Smooth muscle cell (in vitro differentiated cells): ENCODE data around the gene PCBD1. TPM values are rescaled to one million over a fixed set of nuclear protein-coding genes. Genes with fewer than 3 reads are reported as not detected.

Experiments
- DNase-seq: peaks from one replicate; lab custom pipeline; 2025; ENCODE audit not compliant: unreplicated experiment; lab: John Stamatoyannopoulos, UW
- H2AFZ ChIP-seq: fragments of 200-600 bp; sonication (generic); 2 replicates; pipeline ENCODE4 v1.6.0; 2016; ENCODE audit warnings: antibody characterized with exemption, low read depth, mild to moderate bottlenecking
- H3F3A ChIP-seq: fragments of 200-600 bp; sonication (generic); 2 replicates; pipeline ENCODE4 v1.6.0; 2017; ENCODE audit warnings: antibody characterized with exemption, low read depth
- H3K27ac ChIP-seq: fragments of 200-600 bp; sonication (generic); 2 replicates; pipeline ENCODE4 v1.5.1; 2016; ENCODE audit warnings: low read depth, mild to moderate bottlenecking
- H3K27me3 ChIP-seq: fragments of 200-600 bp; sonication (generic); 2 replicates; pipeline ENCODE4 v1.6.1; 2016; ENCODE audit warnings: low read depth, mild to moderate bottlenecking
- H3K36me3 ChIP-seq: fragments of 200-600 bp; sonication (generic); 2 replicates; pipeline ENCODE4 v1.5.1; 2016; ENCODE audit warnings: low read depth
- H3K4me1 ChIP-seq: fragments of 200-600 bp; sonication (generic); 2 replicates; pipeline ENCODE4 v1.5.1; 2016; ENCODE audit warnings: low read depth
- H3K4me2 ChIP-seq: fragments of 200-600 bp; sonication (generic); 2 replicates; pipeline ENCODE4 v1.6.0; 2016; ENCODE audit warnings: mild to moderate bottlenecking
- H3K4me3 ChIP-seq: fragments of 200-600 bp; sonication (generic); 2 replicates; pipeline ENCODE4 v1.5.1; 2016; ENCODE audit warnings: mild to moderate bottlenecking
- H3K79me2 ChIP-seq: fragments of 200-600 bp; sonication (generic); 2 replicates; pipeline ENCODE4 v1.6.0; 2016; ENCODE audit warnings: low read depth, mild to moderate bottlenecking
- H3K9ac ChIP-seq: fragments of 200-600 bp; sonication (generic); 2 replicates; pipeline ENCODE4 v1.6.0; 2016; ENCODE audit warnings: low read depth
- H3K9me3 ChIP-seq: fragments of 200-600 bp; sonication (generic); replicated peaks from 2 replicates; pipeline ENCODE4 v1.5.1; 2016; ENCODE audit warnings: low read depth
- H4K20me1 ChIP-seq: fragments of 200-600 bp; sonication (generic); 2 replicates; pipeline ENCODE4 v1.6.0; 2016; ENCODE audit warnings: low read depth
- WGBS: methylation state at CpG from one replicate; pipeline ENCODE4 v1.1.7; 2016; ENCODE audit warnings: low lambda C conversion rate; 5-methylcytosine and 5-hydroxymethylcytosine counted together
- polyA plus RNA-seq: library from polyadenylated mRNA; unstranded; fragments of >200 nt; fragmentation: Nextera tagmentation; extraction: Ambion mirVana; gene quantifications from 2 replicates; pipeline ENCODE4 v1.2.1, GENCODE V29; 2016
- total RNA-seq: library from RNA; depleted of rRNA; stranded (reverse); fragments of >200 nt; gene quantifications from 2 replicates; pipeline ENCODE4 v1.2.3, GENCODE V29; 2014
- TF ChIP-seq, protein P1 (sequence below): fragments of 200-600 bp; sonication (generic); IDR thresholded peaks from 2 replicates; pipeline ENCODE4 v1.5.1; 2017; ENCODE audit warnings: borderline replicate concordance, mild to moderate bottlenecking, antibody characterized with exemption; ENCODE audit not compliant: insufficient read depth, poor library complexity, severe bottlenecking

PCBD1 gene
- total and polyA plus RNA-seq, 2 experiments from 2014 or later: 34.7 TPM

GRCh38 chr10:70894416-70894815 lies 6.1 kb upstream of the PCBD1 start:
- H3K79me2 ChIP-seq: no peaks in the 10 kb centered on the region
- TF ChIP-seq, protein P1, sequence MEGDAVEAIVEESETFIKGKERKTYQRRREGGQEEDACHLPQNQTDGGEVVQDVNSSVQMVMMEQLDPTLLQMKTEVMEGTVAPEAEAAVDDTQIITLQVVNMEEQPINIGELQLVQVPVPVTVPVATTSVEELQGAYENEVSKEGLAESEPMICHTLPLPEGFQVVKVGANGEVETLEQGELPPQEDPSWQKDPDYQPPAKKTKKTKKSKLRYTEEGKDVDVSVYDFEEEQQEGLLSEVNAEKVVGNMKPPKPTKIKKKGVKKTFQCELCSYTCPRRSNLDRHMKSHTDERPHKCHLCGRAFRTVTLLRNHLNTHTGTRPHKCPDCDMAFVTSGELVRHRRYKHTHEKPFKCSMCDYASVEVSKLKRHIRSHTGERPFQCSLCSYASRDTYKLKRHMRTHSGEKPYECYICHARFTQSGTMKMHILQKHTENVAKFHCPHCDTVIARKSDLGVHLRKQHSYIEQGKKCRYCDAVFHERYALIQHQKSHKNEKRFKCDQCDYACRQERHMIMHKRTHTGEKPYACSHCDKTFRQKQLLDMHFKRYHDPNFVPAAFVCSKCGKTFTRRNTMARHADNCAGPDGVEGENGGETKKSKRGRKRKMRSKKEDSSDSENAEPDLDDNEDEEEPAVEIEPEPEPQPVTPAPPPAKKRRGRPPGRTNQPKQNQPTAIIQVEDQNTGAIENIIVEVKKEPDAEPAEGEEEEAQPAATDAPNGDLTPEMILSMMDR: no peak
- no peak overlapping the region for H3K4me2 ChIP-seq
- WGBS: 96% methylated on average over 2 of the region's 2 CpGs
- H3K27ac ChIP-seq: no peak overlapping the region
- no peaks in the 10 kb centered on the region for H3K9me3 ChIP-seq
- H3K36me3 ChIP-seq: no peaks in the 10 kb centered on the region
- H3K4me3 ChIP-seq: no peak overlapping the region
- peaks cover 4% of the 10 kb centered on the region for H3K4me1 ChIP-seq
- no peak overlapping the region for H3K9ac ChIP-seq
- H4K20me1 ChIP-seq: no peaks in the 10 kb centered on the region
- H2AFZ ChIP-seq: no peak overlapping the region
- no peak for DNase-seq
- no peaks in the 10 kb centered on the region for H3K27me3 ChIP-seq
- no peaks in the 10 kb centered on the region for H3F3A ChIP-seq

DNA sequence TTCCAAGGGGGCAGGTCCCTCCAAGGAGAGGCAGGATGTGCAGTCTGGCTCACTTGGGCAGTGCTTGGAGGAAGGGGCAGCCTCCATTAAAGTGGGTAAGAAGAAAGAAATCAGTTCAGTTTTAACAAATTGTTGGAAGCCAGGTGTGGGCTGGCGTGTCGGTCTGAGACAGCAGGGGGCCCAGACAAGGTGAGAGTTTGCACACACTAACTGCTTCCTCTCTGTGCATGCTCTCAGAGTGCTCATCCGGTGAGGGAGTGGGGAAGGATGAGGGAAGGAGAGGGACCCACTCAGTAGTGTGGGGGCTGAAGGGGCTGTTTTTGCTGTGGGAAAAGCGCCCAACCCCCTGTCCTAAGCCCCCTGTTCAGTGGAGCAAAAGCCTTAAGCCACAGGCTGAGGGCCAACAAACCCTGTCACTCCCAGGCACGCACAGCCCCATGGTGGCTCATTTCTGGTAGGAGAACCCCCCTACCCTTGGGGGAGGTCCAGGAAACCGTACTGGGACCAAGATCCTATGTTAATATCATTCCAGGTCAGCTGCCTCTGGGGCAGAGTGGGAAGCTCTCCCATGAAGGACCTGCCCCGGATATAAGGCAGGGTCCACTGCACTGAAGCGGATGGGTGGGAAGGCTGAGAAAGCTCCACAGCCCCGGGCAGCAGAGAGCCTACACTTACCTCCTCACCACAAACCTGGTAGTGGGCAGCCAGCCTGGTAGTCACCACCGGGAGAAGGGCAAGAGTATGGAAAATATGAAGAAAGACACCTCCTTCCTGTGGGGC lies 5.1 kb upstream of the PCBD1 start:
- TF ChIP-seq, protein P1: no peak
- no peak overlapping the region for H3K4me2 ChIP-seq
- H3K4me3 ChIP-seq: no peak overlapping the region
- H3K4me1 ChIP-seq: peaks cover 11% of the 10 kb centered on the region
- no peaks in the 10 kb centered on the region for H3K79me2 ChIP-seq
- no peak for DNase-seq
- H2AFZ ChIP-seq: no peak overlapping the region
- no peak overlapping the region for H3K9ac ChIP-seq
- H3K27me3 ChIP-seq: no peaks in the 10 kb centered on the region
- no peak overlapping the region for H3K27ac ChIP-seq
- 87% methylated on average over 10 of the region's 10 CpGs for WGBS
- no peaks in the 10 kb centered on the region for H3K36me3 ChIP-seq
- H4K20me1 ChIP-seq: no peaks in the 10 kb centered on the region
- H3K9me3 ChIP-seq: no peaks in the 10 kb centered on the region
- H3F3A ChIP-seq: no peaks in the 10 kb centered on the region

DNA sequence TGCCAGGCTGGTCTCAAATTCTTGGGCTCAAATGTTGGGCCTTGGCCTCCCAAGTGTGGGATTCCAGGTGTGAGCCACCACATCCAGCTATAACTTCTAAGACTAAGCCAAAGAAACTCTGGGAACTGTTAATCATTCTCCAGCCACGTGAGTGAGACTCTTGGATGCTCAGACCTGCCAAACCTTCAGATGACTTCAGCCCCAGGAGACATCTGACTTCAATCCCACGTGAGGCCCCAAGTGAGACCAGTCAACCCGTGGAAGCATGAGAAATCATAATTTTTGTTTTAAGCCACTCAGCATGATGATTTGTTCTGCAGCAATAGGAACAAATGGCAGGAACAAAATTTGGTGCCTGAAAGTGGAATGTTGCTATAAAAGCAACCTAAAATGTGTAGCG lies 4.3 kb upstream of the PCBD1 start:
- no peak overlapping the region for H3K4me3 ChIP-seq
- H3K9ac ChIP-seq: no peak overlapping the region
- no peak overlapping the region for H3K4me2 ChIP-seq
- DNase-seq: no peak
- H3K79me2 ChIP-seq: no peaks in the 10 kb centered on the region
- H3K36me3 ChIP-seq: no peaks in the 10 kb centered on the region
- WGBS: 96% methylated on average over 4 of the region's 4 CpGs
- H3K27ac ChIP-seq: no peak overlapping the region
- no peaks in the 10 kb centered on the region for H3K9me3 ChIP-seq
- TF ChIP-seq, protein P1: no peak
- no peaks in the 10 kb centered on the region for H4K20me1 ChIP-seq
- peaks cover 11% of the 10 kb centered on the region for H3K4me1 ChIP-seq
- no peaks in the 10 kb centered on the region for H3K27me3 ChIP-seq
- no peaks in the 10 kb centered on the region for H3F3A ChIP-seq
- H2AFZ ChIP-seq: no peak overlapping the region

- Histone ChIP-seq H3K79me2 (no peaks in the 10 kb centered on the region), H3K9me3 (no peaks in the 10 kb centered on the region), H3K4me3 (no peak overlapping the region), H3K27me3 (no peaks in the 10 kb centered on the region), H3K27ac (no peak overlapping the region), H3K36me3 (no peaks in the 10 kb centered on the region), H3K9ac (no peak overlapping the region), H2AFZ (no peak overlapping the region), H3K4me2 (no peak overlapping the region), H3F3A (no peaks in the 10 kb centered on the region), H3K4me1 (peaks cover 11% of the 10 kb centered on the region), H4K20me1 (no peaks in the 10 kb centered on the region)
- 48% methylated on average over 1 of the region's 1 CpG for WGBS
- no peak for DNase-seq
- TF ChIP-seq, protein P1: no peak
Observed at GRCh38 chr10:70891627-70892026, 3.3 kb upstream of the PCBD1 start.
